A549 (cell line): ENCODE results near the gene WWP2. TPM values are rescaled to one million over a fixed set of nuclear protein-coding genes. Genes with fewer than 3 reads are reported as not detected.

ENCODE experiments used
- ATAC-seq, 2 experiments: fragments of 200-7000 bp in 1 of 2; fragments of >200 bp in 1 of 2; cut with Nextera tagmentation in 1 of 2; cut with Tn5 transposase in 1 of 2; 3 replicates each; pipeline versions ENCODE4 v1.8.0 to v1.9.1; 2018 to 2020; ENCODE audit warnings: mild to moderate bottlenecking in 1 of 2, moderate library complexity in 1 of 2
- CTCF ChIA-PET: fragments of 300-600 bp; sonication (Branson Sonifier 250); formaldehyde crosslinking; extraction: SDS; loops from one replicate; lab custom pipeline; 2021; ENCODE audit warnings: antibody characterized with exemption, inconsistent platforms; lab: Yijun Ruan, JAX
- POLR2A ChIA-PET: fragments of 350-600 bp; formaldehyde crosslinking; extraction: SDS; loops from one replicate; lab custom pipeline; 2021; ENCODE audit warnings: antibody characterized with exemption, inconsistent platforms; lab: Yijun Ruan, JAX
- DNase-seq, 2 experiments: peaks; one replicate each; pipeline versions ENCODE4 v3.0.0 to v3.0.0-alpha.2; 2011 to 2016; ENCODE audit warnings: low read depth in 1 of 2, low spot score in 1 of 2
- FAIRE-seq: peaks from 2 replicates; lab custom pipeline; 2011; peaks lifted over from hg19 to GRCh38; lab: Jason Lieb, UNC
- H3K27ac ChIP-seq, 2 experiments: fragments of >200 bp; sonication (Bioruptor Twin); formaldehyde crosslinking; 3 replicates each; pipeline ENCODE4 v1.5.1; 2016 to 2017
- H3K4me1 ChIP-seq: fragments of >200 bp; sonication (Bioruptor Twin); formaldehyde crosslinking; 3 replicates; pipeline ENCODE4 v1.6.1; 2016
- H3K4me2 ChIP-seq: fragments of >200 bp; sonication (Bioruptor Twin); formaldehyde crosslinking; 3 replicates; pipeline ENCODE4 v1.6.1; 2016
- H3K4me3 ChIP-seq: fragments of >200 bp; sonication (Bioruptor Twin); formaldehyde crosslinking; 3 replicates; pipeline ENCODE4 v1.5.1; 2016
- H3K9me3 ChIP-seq: fragments of >200 bp; sonication (Bioruptor Twin); formaldehyde crosslinking; 3 replicates; pipeline ENCODE4 v1.6.1; 2016
- CBX2 ChIP-seq: fragments of 200-600 bp; sonication (generic); IDR thresholded peaks from 2 replicates; pipeline ENCODE4 v1.6.1; 2016; ENCODE audit warnings: low read depth, mild to moderate bottlenecking, borderline replicate concordance
- CEBPB ChIP-seq, 2 experiments: fragments of >200 bp in 1 of 2; sonication (Bioruptor Twin) in 1 of 2; formaldehyde crosslinking in 1 of 2; IDR thresholded peaks; 2 replicates each; pipeline ENCODE4 v1.6.1; 2012 to 2016
- CHD4 ChIP-seq: fragments of 200-600 bp; sonication (generic); IDR thresholded peaks from 2 replicates; pipeline ENCODE4 v1.6.1; 2016; ENCODE audit warnings: antibody characterized with exemption, mild to moderate bottlenecking, borderline replicate concordance
- EP300 ChIP-seq, 2 experiments: fragments of >200 bp; sonication (Bioruptor Twin); formaldehyde crosslinking; IDR thresholded peaks; 2 replicates in 1 of 2; 3 replicates in 1 of 2; pipeline ENCODE4 v1.6.1; 2016 to 2017
- ESRRA ChIP-seq: fragments of 150-350 bp; IDR thresholded peaks from 2 replicates; pipeline ENCODE4 v1.6.1; 2014; ENCODE audit warnings: mild to moderate bottlenecking, low read length, borderline replicate concordance
- FOSB ChIP-seq: fragments of 250-450 bp; sonication (Bioruptor Pico); IDR thresholded peaks from 2 replicates; pipeline ENCODE4 v1.5.0; 2020; ENCODE audit warnings: mild to moderate bottlenecking, moderate library complexity
- FOSL2 ChIP-seq, 2 experiments: fragments of 450-650 bp in 1 of 2; fragments of >200 bp in 1 of 2; sonication (Bioruptor Twin) in 1 of 2; formaldehyde crosslinking; IDR thresholded peaks; 2 replicates each; pipeline versions ENCODE4 v1.5.0 to v1.6.1; 2016 to 2020; ENCODE audit warnings: mild to moderate bottlenecking in 1 of 2, moderate library complexity in 1 of 2
- FOXS1 ChIP-seq: fragments of 250-450 bp; sonication (Bioruptor Pico); IDR thresholded peaks from 2 replicates; pipeline ENCODE4 v1.5.0; 2020; ENCODE audit warnings: mild to moderate bottlenecking, moderate library complexity
- GATA3 ChIP-seq: IDR thresholded peaks from 2 replicates; pipeline ENCODE4 v1.6.1; 2012; ENCODE audit warnings: borderline replicate concordance
- HDAC2 ChIP-seq: fragments of 200-600 bp; sonication (generic); IDR thresholded peaks from 2 replicates; pipeline ENCODE4 v1.6.1; 2016
- HOXA7 ChIP-seq: fragments of 250-450 bp; sonication (Bioruptor Pico); IDR thresholded peaks from 2 replicates; pipeline ENCODE4 v1.5.0; 2020; ENCODE audit warnings: mild to moderate bottlenecking, moderate library complexity
- HOXB13 ChIP-seq: fragments of 250-450 bp; sonication (Bioruptor Pico); IDR thresholded peaks from 2 replicates; pipeline ENCODE4 v1.5.0; 2020; ENCODE audit warnings: low read depth, mild to moderate bottlenecking, moderate library complexity
- JUN ChIP-seq, 2 experiments: fragments of >200 bp; sonication (Bioruptor Twin); formaldehyde crosslinking; IDR thresholded peaks; 2 replicates in 1 of 2; 3 replicates in 1 of 2; pipeline ENCODE4 v1.6.1; 2016 to 2017
- KDM1A ChIP-seq: fragments of 200-600 bp; sonication (generic); IDR thresholded peaks from 2 replicates; pipeline ENCODE4 v1.6.1; 2016; ENCODE audit warnings: low read depth, mild to moderate bottlenecking
- KDM5A ChIP-seq: fragments of 200-600 bp; sonication (generic); IDR thresholded peaks from 2 replicates; pipeline ENCODE4 v1.6.1; 2016; ENCODE audit warnings: antibody characterized with exemption, mild to moderate bottlenecking
- MAFK ChIP-seq: fragments of 450-650 bp; IDR thresholded peaks from 2 replicates; pipeline ENCODE4 v1.6.1; 2014; ENCODE audit not compliant: partially characterized antibody
- MAZ ChIP-seq: fragments of 150-350 bp; IDR thresholded peaks from 2 replicates; pipeline ENCODE4 v1.6.1; 2014; ENCODE audit warnings: antibody characterized with exemption, low read depth, low read length, borderline replicate concordance
- MYC ChIP-seq: IDR thresholded peaks from 2 replicates; pipeline ENCODE4 v1.6.1; 2012; ENCODE audit warnings: mild to moderate bottlenecking, inconsistent platforms, low read length, improper control_type of control experiment, borderline replicate concordance
- NFE2L2 ChIP-seq: fragments of 150-350 bp; conservative IDR thresholded peaks from 2 replicates; pipeline ENCODE4 v1.6.1; 2014; ENCODE audit warnings: low read length
- NR3C1 ChIP-seq: fragments of >200 bp; sonication (Bioruptor Twin); formaldehyde crosslinking; IDR thresholded peaks from 3 replicates; pipeline ENCODE4 v1.6.1; 2017
- POLR2A ChIP-seq: IDR thresholded peaks from 2 replicates; pipeline ENCODE4 v1.6.1; 2012; ENCODE audit warnings: mild to moderate bottlenecking, low read length
- RAD21 ChIP-seq, 2 experiments: fragments of >200 bp in 1 of 2; sonication (Bioruptor Twin) in 1 of 2; formaldehyde crosslinking in 1 of 2; IDR thresholded peaks in 1 of 2; conservative IDR thresholded peaks in 1 of 2; 2 replicates in 1 of 2; 3 replicates in 1 of 2; pipeline ENCODE4 v1.6.1; 2012 to 2018; ENCODE audit warnings: inconsistent platforms in 1 of 2
- RCOR1 ChIP-seq: fragments of 150-350 bp; IDR thresholded peaks from 2 replicates; pipeline ENCODE4 v1.6.1; 2014; ENCODE audit warnings: antibody characterized with exemption, low read length, low read depth
- TP53 ChIP-seq: fragments of 250-450 bp; sonication (Bioruptor Pico); IDR thresholded peaks from 2 replicates; pipeline ENCODE4 v1.5.0; 2021; ENCODE audit warnings: mild to moderate bottlenecking, moderate library complexity
- USF2 ChIP-seq: fragments of 450-650 bp; IDR thresholded peaks from 2 replicates; pipeline ENCODE4 v1.6.1; 2014; ENCODE audit warnings: antibody characterized with exemption
- ZFP36 ChIP-seq: fragments of 450-650 bp; IDR thresholded peaks from 2 replicates; pipeline ENCODE4 v1.6.1; 2014; ENCODE audit warnings: borderline replicate concordance; ENCODE audit not compliant: partially characterized antibody
- ZNF302 ChIP-seq: fragments of 250-450 bp; sonication (Bioruptor Pico); IDR thresholded peaks from 2 replicates; pipeline ENCODE4 v1.9.0; 2021; ENCODE audit warnings: inconsistent platforms, mild to moderate bottlenecking, moderate library complexity
- ZSCAN20 ChIP-seq: fragments of 250-450 bp; sonication (Bioruptor Pico); IDR thresholded peaks from 2 replicates; pipeline ENCODE4 v1.8.0; 2022; ENCODE audit warnings: mild to moderate bottlenecking, moderate library complexity
- WGBS: methylation state at CpG from one replicate; pipeline ENCODE4 v1.1.6; 2017; ENCODE audit errors: missing lambda C conversion rate; 5-methylcytosine and 5-hydroxymethylcytosine counted together
- polyA plus RNA-seq, 4 experiments: library from polyadenylated mRNA; depleted of rRNA in 3 of 4; stranded (reverse); fragments of >200 nt; fragmentation: RNase III in 1 of 4; extraction: RNeasy Plus Mini Kit Qiagen cat#74134 plus additional on column Dnase treatment in 1 of 4; gene quantifications; 2 replicates in 3 of 4; 3 replicates in 1 of 4; pipeline ENCODE4 v1.2.3, GENCODE V29; 2011 to 2017
- TF ChIP-seq, protein P1 (sequence below): fragments of >200 bp; sonication (Bioruptor Twin); formaldehyde crosslinking; IDR thresholded peaks from 3 replicates; pipeline ENCODE4 v1.5.1; 2016
- TF ChIP-seq, protein P2 (sequence below): IDR thresholded peaks from 2 replicates; pipeline ENCODE4 v1.6.1; 2012; ENCODE audit warnings: low read depth, borderline replicate concordance

Gene WWP2
- polyA plus RNA-seq, 2 of the 4 experiments (the other 2 are of a cell fraction) = 16.1 to 16.2 TPM

- DNase-seq (no peak), ATAC-seq (no peak), FAIRE-seq (no peak)
- peak overlapping the region in 1 of 2 experiments; percentile 95; a peak in 3 of 6 replicates for H3K27ac ChIP-seq
- 0 out of 3 replicates have a peak overlapping the region, but pooled peaks have one; percentile 14 for H3K4me3 ChIP-seq
- H3K9me3 ChIP-seq = no peaks in the 10 kb centered on the region
- WGBS = 87% methylated on average over 10 of the region's 10 CpGs
- H3K4me2 ChIP-seq = peak overlapping the region; percentile 93
- TF ChIP-seq POLR2A = no peak
- TF ChIP-seq FOXS1 = no peak
- 0 out of 5 replicates have a peak, but pooled peaks of 1 of the 2 experiments have one; percentile 15 for TF ChIP-seq JUN (IDR thresholded peaks at IDR 0.05)
- TF ChIP-seq NR3C1 = no peak
- TF ChIP-seq MAFK = no peak
- no peak for TF ChIP-seq RCOR1
- peaks cover 45% of the 10 kb centered on the region for H3K4me1 ChIP-seq
- ChIA-PET POLR2A (interaction anchor here (0.5 kb wide), 1 partner anchor 197 kb away, joined by 3 read pairs; no protein-coding TSS in a partner anchor), CTCF (interaction anchor here (1.3 to 18.6 kb wide), 3 partner anchors 8 to 35 kb away, joined by 7 to 160 read pairs (median 51); partner anchors contain the start of gene NOB1)
Observed at GRCh38 chr16:69720822-69721430, 41.2 kb upstream of the WWP2 start.

GRCh38 chr16:69721441-69721957, 40.6 kb upstream of the WWP2 start:
- ATAC-seq = no peak
- CTCF ChIA-PET = interaction anchor here (1.3 to 18.6 kb wide), 3 partner anchors 8 to 34 kb away, joined by 7 to 160 read pairs (median 51); partner anchors contain the start of gene NOB1

GRCh38 chr16:69724414-69724873, 37.7 kb upstream of the WWP2 start:
- ChIA-PET POLR2A (interaction anchor here (0.6 to 5.3 kb wide), 3 partner anchors 30 to 326 kb away, joined by 3 to 59 read pairs (median 3); partner anchors contain the start of gene NOB1), CTCF (interaction anchor here (1.0 to 18.6 kb wide), 7 partner anchors 15 to 329 kb away, joined by 3 to 160 read pairs (median 7); partner anchors contain the start of gene NOB1)
- no peaks in the 10 kb centered on the region for H3K9me3 ChIP-seq
- TF ChIP-seq ZNF302 (CRISPR knock-in tag) = no peak
- TF ChIP-seq, protein P1, sequence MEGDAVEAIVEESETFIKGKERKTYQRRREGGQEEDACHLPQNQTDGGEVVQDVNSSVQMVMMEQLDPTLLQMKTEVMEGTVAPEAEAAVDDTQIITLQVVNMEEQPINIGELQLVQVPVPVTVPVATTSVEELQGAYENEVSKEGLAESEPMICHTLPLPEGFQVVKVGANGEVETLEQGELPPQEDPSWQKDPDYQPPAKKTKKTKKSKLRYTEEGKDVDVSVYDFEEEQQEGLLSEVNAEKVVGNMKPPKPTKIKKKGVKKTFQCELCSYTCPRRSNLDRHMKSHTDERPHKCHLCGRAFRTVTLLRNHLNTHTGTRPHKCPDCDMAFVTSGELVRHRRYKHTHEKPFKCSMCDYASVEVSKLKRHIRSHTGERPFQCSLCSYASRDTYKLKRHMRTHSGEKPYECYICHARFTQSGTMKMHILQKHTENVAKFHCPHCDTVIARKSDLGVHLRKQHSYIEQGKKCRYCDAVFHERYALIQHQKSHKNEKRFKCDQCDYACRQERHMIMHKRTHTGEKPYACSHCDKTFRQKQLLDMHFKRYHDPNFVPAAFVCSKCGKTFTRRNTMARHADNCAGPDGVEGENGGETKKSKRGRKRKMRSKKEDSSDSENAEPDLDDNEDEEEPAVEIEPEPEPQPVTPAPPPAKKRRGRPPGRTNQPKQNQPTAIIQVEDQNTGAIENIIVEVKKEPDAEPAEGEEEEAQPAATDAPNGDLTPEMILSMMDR = no peak
- no peak for TF ChIP-seq TP53 (CRISPR knock-in tag)
- no peak for TF ChIP-seq EP300 (IDR thresholded peaks at IDR 0.05)
- TF ChIP-seq USF2 = no peak
- TF ChIP-seq NR3C1 = no peak
- no peak for TF ChIP-seq RAD21 (conservative IDR thresholded peaks at IDR 0.05 in 1 of 2, IDR thresholded peaks at IDR 0.05 in 1 of 2)
- no peak for TF ChIP-seq ESRRA
- no peak for TF ChIP-seq FOXS1
- no peak for TF ChIP-seq RCOR1
- no peak for TF ChIP-seq CBX2
- no peak for TF ChIP-seq HOXB13 (CRISPR knock-in tag)
- no peak for TF ChIP-seq MYC

More at GRCh38 chr16:69721441-69721957, 40.6 kb upstream of the WWP2 start:
- Histone ChIP-seq H3K4me2 (peak overlapping the region; percentile 93), H3K4me3 (peak overlapping the region; percentile 77; the same call in 2 of the 3 replicates), H3K4me1 (peaks cover 45% of the 10 kb centered on the region), H3K27ac (peak overlapping the region; percentile 7 to 95; a peak in 3 of 6 replicates), H3K9me3 (no peaks in the 10 kb centered on the region)
- TF ChIP-seq TP53 (CRISPR knock-in tag) (no peak), FOSL2 (IDR thresholded peaks at IDR 0.05) (no peak), FOSL2 (CRISPR knock-in tag; IDR thresholded peaks at IDR 0.05) (no peak), ZFP36 (no peak), NFE2L2 (no peak), MYC (no peak), FOSB (CRISPR knock-in tag) (no peak), KDM1A (peak; percentile 53; the same call in 1 of the 2 replicates), ESRRA (no peak), CEBPB (IDR thresholded peaks at IDR 0.05) (no peak), FOXS1 (no peak), GATA3 (no peak), POLR2A (no peak), CHD4 (peak; percentile 66; the same call in 1 of the 2 replicates), MAFK (no peak), HOXA7 (no peak), HDAC2 (peak; percentile 60; the same call in 1 of the 2 replicates), ZSCAN20 (no peak), KDM5A (no peak), MAZ (no peak), ZNF302 (CRISPR knock-in tag) (no peak)
- TF ChIP-seq, protein P1 = no peak
- TF ChIP-seq, protein P2, sequence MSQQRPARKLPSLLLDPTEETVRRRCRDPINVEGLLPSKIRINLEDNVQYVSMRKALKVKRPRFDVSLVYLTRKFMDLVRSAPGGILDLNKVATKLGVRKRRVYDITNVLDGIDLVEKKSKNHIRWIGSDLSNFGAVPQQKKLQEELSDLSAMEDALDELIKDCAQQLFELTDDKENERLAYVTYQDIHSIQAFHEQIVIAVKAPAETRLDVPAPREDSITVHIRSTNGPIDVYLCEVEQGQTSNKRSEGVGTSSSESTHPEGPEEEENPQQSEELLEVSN = no peak
- FAIRE-seq (no peak), DNase-seq (no peak)
- POLR2A ChIA-PET = interaction anchor here (0.5 kb wide), 1 partner anchor 197 kb away, joined by 3 read pairs; no protein-coding TSS in a partner anchor
- WGBS = 78% methylated on average over 6 of the region's 6 CpGs

More at GRCh38 chr16:69724414-69724873, 37.7 kb upstream of the WWP2 start:
- WGBS = 14% methylated on average over 2 of the region's 2 CpGs
- Histone ChIP-seq H3K27ac (peak overlapping the region; percentile 95 to 99), H3K4me3 (peak overlapping the region; percentile 77), H3K4me2 (peak overlapping the region; percentile 93), H3K4me1 (peaks cover 52% of the 10 kb centered on the region)
- ATAC-seq (no peak), DNase-seq (no peak), FAIRE-seq (no peak)
